H9 (cell line): Measurements from ENCODE around the gene MYL9. TPM values are rescaled to one million over a fixed set of nuclear protein-coding genes. Genes with fewer than 3 reads are reported as not detected.

Source experiments
- DNase-seq: peaks from one replicate; pipeline ENCODE4 v3.0.0-alpha.2; 2017
- H2AFZ ChIP-seq: one replicate; pipeline ENCODE4 v1.6.1; 2013; ENCODE audit warnings: mild to moderate bottlenecking, low read length, control low read depth, moderate library complexity
- H2AK5ac ChIP-seq: 2 replicates; pipeline ENCODE4 v1.6.1; 2013; ENCODE audit warnings: low read length, control low read depth, mixed read lengths; ENCODE audit not compliant: insufficient read length
- H2BK120ac ChIP-seq: one replicate; pipeline ENCODE4 v1.6.1; 2013; ENCODE audit warnings: low read depth, mild to moderate bottlenecking, low read length, control low read depth, inconsistent platforms; ENCODE audit not compliant: poor library complexity, severe bottlenecking
- H2BK12ac ChIP-seq: 2 replicates; pipeline ENCODE4 v1.6.1; 2013; ENCODE audit warnings: low read length, control low read depth, mixed read lengths, low read depth; ENCODE audit not compliant: insufficient read length
- H2BK15ac ChIP-seq: 2 replicates; pipeline ENCODE4 v1.6.1; 2013; ENCODE audit warnings: low read depth, low read length, control low read depth
- H2BK20ac ChIP-seq: one replicate; pipeline ENCODE4 v1.6.1; 2013; ENCODE audit warnings: low read depth, mild to moderate bottlenecking, low read length, control low read depth, inconsistent platforms; ENCODE audit not compliant: poor library complexity, severe bottlenecking
- H2BK5ac ChIP-seq: 2 replicates; pipeline ENCODE4 v1.6.1; 2013; ENCODE audit warnings: low read length, control low read depth, mixed read lengths; ENCODE audit not compliant: insufficient read length
- H3K14ac ChIP-seq: 2 replicates; pipeline ENCODE4 v1.6.1; 2013; ENCODE audit warnings: low read length, control low read depth; ENCODE audit not compliant: insufficient read depth
- H3K18ac ChIP-seq: 2 replicates; pipeline ENCODE4 v1.6.1; 2013; ENCODE audit warnings: low read depth, mild to moderate bottlenecking, mixed read lengths, low read length, control low read depth; ENCODE audit not compliant: insufficient read length
- H3K23ac ChIP-seq: 2 replicates; pipeline ENCODE4 v1.6.1; 2013; ENCODE audit warnings: low read length, control low read depth, mixed read lengths, low read depth; ENCODE audit not compliant: insufficient read length
- H3K23me2 ChIP-seq: 2 replicates; pipeline ENCODE4 v1.6.1; 2013; ENCODE audit warnings: low read depth, mild to moderate bottlenecking, mixed read lengths, low read length, control low read depth; ENCODE audit not compliant: insufficient read length, poor library complexity, severe bottlenecking
- H3K27ac ChIP-seq: 2 replicates; pipeline ENCODE4 v1.5.1; 2013; ENCODE audit warnings: low read length, control low read depth, mixed read lengths, low read depth; ENCODE audit not compliant: insufficient read length
- H3K27me3 ChIP-seq: 2 replicates; pipeline ENCODE4 v1.6.1; 2013; ENCODE audit warnings: low read length, control low read depth, inconsistent platforms; ENCODE audit not compliant: insufficient read depth
- H3K4ac ChIP-seq: 2 replicates; pipeline ENCODE4 v1.6.1; 2013; ENCODE audit warnings: low read depth, mild to moderate bottlenecking, control low read depth, inconsistent platforms, low read length, moderate library complexity
- H3K4me1 ChIP-seq: 2 replicates; pipeline ENCODE4 v1.6.1; 2013; ENCODE audit warnings: low read length, control low read depth, inconsistent platforms; ENCODE audit not compliant: insufficient read depth
- H3K4me2 ChIP-seq: 2 replicates; pipeline ENCODE4 v1.6.1; 2013; ENCODE audit warnings: low read length, control low read depth, mixed read lengths; ENCODE audit not compliant: insufficient read length, insufficient read depth
- H3K56ac ChIP-seq: 2 replicates; pipeline ENCODE4 v1.6.1; 2013; ENCODE audit warnings: low read depth, mild to moderate bottlenecking, mixed read lengths, low read length, control low read depth; ENCODE audit not compliant: insufficient read length
- H3K79me1 ChIP-seq: 2 replicates; pipeline ENCODE4 v1.6.1; 2013; ENCODE audit warnings: low read depth, mild to moderate bottlenecking, moderate library complexity, low read length, control low read depth, inconsistent platforms; ENCODE audit not compliant: insufficient read depth, poor library complexity, severe bottlenecking
- H3K79me2 ChIP-seq: 2 replicates; pipeline ENCODE4 v1.6.1; 2013; ENCODE audit warnings: low read length, control low read depth, inconsistent platforms; ENCODE audit not compliant: insufficient read depth
- H3K9ac ChIP-seq: 2 replicates; pipeline ENCODE4 v1.6.1; 2013; ENCODE audit warnings: low read length, control low read depth, mixed read lengths; ENCODE audit not compliant: insufficient read length; ENCODE audit errors: extremely low read depth
- H3K9me3 ChIP-seq: one replicate; pipeline ENCODE4 v1.6.1; 2013; ENCODE audit warnings: low read depth, low read length, inconsistent platforms; ENCODE audit not compliant: control insufficient read depth
- H3T11ph ChIP-seq: one replicate; pipeline ENCODE4 v1.6.1; 2013; ENCODE audit warnings: mild to moderate bottlenecking, low read length, control low read depth, inconsistent platforms
- H4K20me1 ChIP-seq: one replicate; pipeline ENCODE4 v1.6.1; 2013; ENCODE audit not compliant: control insufficient read depth, insufficient read length, insufficient read depth
- H4K5ac ChIP-seq: 2 replicates; pipeline ENCODE4 v1.6.1; 2013; ENCODE audit warnings: low read depth, mild to moderate bottlenecking, mixed read lengths, low read length, control low read depth; ENCODE audit not compliant: insufficient read length
- H4K8ac ChIP-seq: replicated peaks from 2 replicates; pipeline ENCODE4 v1.6.1; 2013; ENCODE audit warnings: low read length, control low read depth, mixed read lengths, low read depth; ENCODE audit not compliant: insufficient read length
- H4K91ac ChIP-seq: 2 replicates; pipeline ENCODE4 v1.6.1; 2013; ENCODE audit warnings: low read depth, mild to moderate bottlenecking, moderate library complexity, mixed read lengths, low read length, control low read depth; ENCODE audit not compliant: insufficient read length
- H3K27ac Mint-ChIP-seq, 3 experiments: 2 replicates in 2 of 3; 3 replicates in 1 of 3; pipeline ENCODE4 v1.8.0; 2020 to 2021; ENCODE audit warnings: mixed read lengths in 3 of 3, mild to moderate bottlenecking in 1 of 3, moderate library complexity in 1 of 3
- H3K27me3 Mint-ChIP-seq: 2 replicates; pipeline ENCODE4 v1.8.0; 2021; ENCODE audit warnings: low read depth, mild to moderate bottlenecking, moderate library complexity, mixed read lengths
- H3K36me3 Mint-ChIP-seq, 3 experiments: 2 replicates in 2 of 3; 3 replicates in 1 of 3; pipeline ENCODE4 v1.8.0; 2020 to 2021; ENCODE audit warnings: low read depth in 3 of 3, mixed read lengths in 3 of 3; ENCODE audit not compliant: insufficient read depth in 1 of 3
- H3K4me1 Mint-ChIP-seq, 2 experiments: 2 replicates each; pipeline ENCODE4 v1.8.0; 2020; ENCODE audit warnings: mixed read lengths in 2 of 2
- H3K4me3 Mint-ChIP-seq, 2 experiments: 2 replicates in 1 of 2; 3 replicates in 1 of 2; pipeline ENCODE4 v1.8.0; 2020 to 2021; ENCODE audit warnings: mild to moderate bottlenecking in 2 of 2, mixed read lengths in 2 of 2, moderate library complexity in 1 of 2
- H3K9me3 Mint-ChIP-seq, 2 experiments: 2 replicates in 1 of 2; 3 replicates in 1 of 2; pipeline ENCODE4 v1.8.0; 2020; ENCODE audit warnings: mild to moderate bottlenecking in 2 of 2, mixed read lengths in 2 of 2, moderate library complexity in 1 of 2
- WGBS: extraction: QIAGEN DNeasy Blood & Tissue Kit; methylation state at CpG from one replicate; pipeline ENCODE4 v1.1.7; 2013; ENCODE audit warnings: missing lambda C conversion rate, low lambda C conversion rate, mixed read lengths; ENCODE audit not compliant: insufficient read length; ENCODE audit errors: extremely low coverage; 5-methylcytosine and 5-hydroxymethylcytosine counted together
- total RNA-seq: library from RNA; stranded (reverse); gene quantifications from 2 replicates; pipeline ENCODE4 v1.2.1, GENCODE V29; 2021
- TF ChIP-seq, protein P1 (sequence below): fragments of 200-600 bp; sonication (generic); conservative IDR thresholded peaks from 3 replicates; pipeline ENCODE4 v1.8.0; 2021; ENCODE audit warnings: antibody characterized with exemption, mild to moderate bottlenecking

The MYL9 gene
- total RNA-seq, 1 experiment from 2014 or later = 218 TPM

DNA sequence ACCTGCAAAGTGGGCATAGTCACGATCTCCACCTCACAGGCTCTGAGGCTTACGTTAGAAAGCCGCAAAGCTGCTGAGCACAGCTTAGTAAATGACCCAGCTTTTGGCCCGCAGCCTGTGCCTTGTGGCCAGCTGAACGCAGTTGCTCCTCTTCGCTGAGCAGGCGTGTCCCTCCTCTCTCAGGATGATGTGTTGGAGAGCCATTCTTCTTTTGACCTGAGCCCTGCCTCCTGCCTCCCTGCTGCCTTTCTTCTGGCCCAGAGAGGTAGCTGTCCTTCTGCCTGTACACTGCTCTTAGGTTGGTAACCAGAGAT, 47.6 kb upstream of the MYL9 start:
- H3K9me3 Mint-ChIP-seq = no peaks in the 10 kb centered on the region
- Histone ChIP-seq H2BK20ac (no peak overlapping the region), H3K9ac (no peak overlapping the region), H3K4me2 (no peak overlapping the region), H3K23me2 (no peaks in the 10 kb centered on the region), H4K91ac (no peak overlapping the region), H3K14ac (no peak overlapping the region), H2BK5ac (no peak overlapping the region), H2BK15ac (no peak overlapping the region), H3K18ac (no peak overlapping the region), H3K9me3 (no peaks in the 10 kb centered on the region), H3K4me1 (no peaks in the 10 kb centered on the region), H2BK12ac (no peak overlapping the region), H3K4ac (no peak overlapping the region), H4K8ac (no peak overlapping the region), H3K79me2 (no peaks in the 10 kb centered on the region), H2AFZ (no peak overlapping the region), H4K20me1 (no peaks in the 10 kb centered on the region), H3K56ac (no peak overlapping the region), H2BK120ac (no peak overlapping the region), H3K27ac (no peak overlapping the region), H3T11ph (no peak overlapping the region), H3K79me1 (no peaks in the 10 kb centered on the region), H2AK5ac (no peak overlapping the region), H3K23ac (no peak overlapping the region), H4K5ac (no peak overlapping the region), H3K27me3 (no peaks in the 10 kb centered on the region)
- peaks cover 14 to 17% of the 10 kb centered on the region in 2 experiments for H3K4me1 Mint-ChIP-seq
- no peak overlapping the region for H3K27ac Mint-ChIP-seq
- no peaks in the 10 kb centered on the region for H3K27me3 Mint-ChIP-seq
- no peak for DNase-seq
- no CpG with 5 or more reads among the region's 7 CpGs for WGBS
- TF ChIP-seq, protein P1, sequence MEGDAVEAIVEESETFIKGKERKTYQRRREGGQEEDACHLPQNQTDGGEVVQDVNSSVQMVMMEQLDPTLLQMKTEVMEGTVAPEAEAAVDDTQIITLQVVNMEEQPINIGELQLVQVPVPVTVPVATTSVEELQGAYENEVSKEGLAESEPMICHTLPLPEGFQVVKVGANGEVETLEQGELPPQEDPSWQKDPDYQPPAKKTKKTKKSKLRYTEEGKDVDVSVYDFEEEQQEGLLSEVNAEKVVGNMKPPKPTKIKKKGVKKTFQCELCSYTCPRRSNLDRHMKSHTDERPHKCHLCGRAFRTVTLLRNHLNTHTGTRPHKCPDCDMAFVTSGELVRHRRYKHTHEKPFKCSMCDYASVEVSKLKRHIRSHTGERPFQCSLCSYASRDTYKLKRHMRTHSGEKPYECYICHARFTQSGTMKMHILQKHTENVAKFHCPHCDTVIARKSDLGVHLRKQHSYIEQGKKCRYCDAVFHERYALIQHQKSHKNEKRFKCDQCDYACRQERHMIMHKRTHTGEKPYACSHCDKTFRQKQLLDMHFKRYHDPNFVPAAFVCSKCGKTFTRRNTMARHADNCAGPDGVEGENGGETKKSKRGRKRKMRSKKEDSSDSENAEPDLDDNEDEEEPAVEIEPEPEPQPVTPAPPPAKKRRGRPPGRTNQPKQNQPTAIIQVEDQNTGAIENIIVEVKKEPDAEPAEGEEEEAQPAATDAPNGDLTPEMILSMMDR = no peak
- peaks cover 6 to 32% (median 29%) of the 10 kb centered on the region in 3 experiments; a peak in 6 of 7 replicates for H3K36me3 Mint-ChIP-seq
- no peak overlapping the region for H3K4me3 Mint-ChIP-seq
